NCI-H1694 treated with DMSO at 0.1 percent for 48 hours (cell line): ENCODE results near the gene DDB1.

Experiments used
- DNase-seq: peaks from one replicate; lab custom pipeline; 2025; lab: John Stamatoyannopoulos, UW

Gene DDB1

GRCh38 chr11:61294717-61295595, 37.9 kb downstream of the DDB1 start, which contains the start of gene VWCE:
Gene VWCE (minus strand): TSS chr11:61295316. CDS start chr11:61295037, 279 bp downstream.
- DNase-seq, result peak; percentile 43

- DNase-seq, result no peak
Observed at GRCh38 chr11:61293867-61294716, 38.8 kb downstream of the DDB1 start.

- no peak for DNase-seq
Observed at GRCh38 chr11:61292356-61292755, 40.5 kb downstream of the DDB1 start.

DNA sequence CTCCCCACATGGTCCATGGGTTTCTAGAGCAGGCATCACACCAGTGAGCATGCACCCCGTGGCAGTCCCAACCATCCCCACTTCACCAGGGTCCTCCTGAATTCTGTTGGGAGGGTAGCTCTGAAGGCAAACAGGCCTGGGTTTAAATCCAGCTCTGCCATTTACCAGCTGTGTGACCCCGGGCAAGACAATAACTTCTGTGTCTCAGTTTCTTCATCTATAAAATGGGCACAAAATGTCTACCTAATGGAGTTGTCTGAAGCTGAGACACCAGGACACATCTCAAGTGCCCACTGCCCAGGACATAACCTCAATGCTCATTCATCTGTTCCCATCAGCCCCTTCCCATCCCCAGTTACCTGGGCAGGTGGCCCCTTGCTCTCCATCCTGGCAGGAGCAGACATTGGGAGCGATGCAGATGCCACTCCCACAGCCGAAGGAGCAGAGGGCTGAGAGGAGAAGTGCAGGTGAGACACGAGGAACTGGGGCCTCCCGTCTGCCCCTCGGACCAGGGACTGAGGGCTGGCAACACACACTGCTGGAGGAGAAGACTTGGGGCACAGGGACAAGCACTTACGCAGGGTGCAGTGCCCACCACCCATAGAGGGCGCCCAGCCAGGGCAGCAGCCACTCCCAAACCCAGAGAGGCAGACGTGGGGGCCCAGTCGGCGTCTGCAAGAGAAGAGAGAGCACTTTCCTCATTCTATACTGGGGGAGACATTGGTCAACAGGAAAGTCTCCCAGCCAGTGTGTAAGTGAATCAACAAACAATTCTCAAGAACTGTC, 41.8 kb downstream of the DDB1 start:
- no peak for DNase-seq

DNA sequence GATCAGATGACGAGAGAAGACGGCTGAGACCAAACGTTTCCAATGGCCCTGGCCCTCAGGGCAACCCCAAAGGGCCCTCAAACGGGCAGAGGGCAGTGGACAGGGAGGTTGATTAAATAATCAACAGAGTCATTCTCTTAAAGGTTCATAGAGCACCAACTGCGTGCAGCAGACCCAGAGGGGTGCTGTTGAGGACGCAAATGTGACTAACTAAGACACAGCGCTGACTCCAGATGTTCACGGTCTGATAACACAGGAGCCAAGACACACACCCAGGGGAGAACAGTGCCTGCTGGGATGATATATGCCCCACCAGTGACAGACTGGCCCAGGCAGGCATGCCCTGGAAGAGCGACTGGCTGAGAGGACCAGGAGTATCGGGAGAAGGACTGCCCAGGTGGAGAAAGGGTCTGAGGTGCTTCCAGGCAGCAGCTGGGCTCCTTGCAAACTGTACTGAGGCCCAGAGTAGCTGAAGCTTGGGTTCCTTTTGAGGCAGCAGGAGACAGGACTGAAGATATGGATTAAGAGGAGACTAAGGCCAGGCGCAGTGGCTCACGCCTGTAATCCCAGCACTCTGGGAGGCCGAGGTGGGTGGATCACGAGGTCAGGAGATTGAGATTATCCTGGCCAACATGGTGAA, 45.4 kb downstream of the DDB1 start:
- no peak for DNase-seq

GRCh38 chr11:61283613-61284012, 49.3 kb downstream of the DDB1 start:
- DNase-seq, result no peak

DNA sequence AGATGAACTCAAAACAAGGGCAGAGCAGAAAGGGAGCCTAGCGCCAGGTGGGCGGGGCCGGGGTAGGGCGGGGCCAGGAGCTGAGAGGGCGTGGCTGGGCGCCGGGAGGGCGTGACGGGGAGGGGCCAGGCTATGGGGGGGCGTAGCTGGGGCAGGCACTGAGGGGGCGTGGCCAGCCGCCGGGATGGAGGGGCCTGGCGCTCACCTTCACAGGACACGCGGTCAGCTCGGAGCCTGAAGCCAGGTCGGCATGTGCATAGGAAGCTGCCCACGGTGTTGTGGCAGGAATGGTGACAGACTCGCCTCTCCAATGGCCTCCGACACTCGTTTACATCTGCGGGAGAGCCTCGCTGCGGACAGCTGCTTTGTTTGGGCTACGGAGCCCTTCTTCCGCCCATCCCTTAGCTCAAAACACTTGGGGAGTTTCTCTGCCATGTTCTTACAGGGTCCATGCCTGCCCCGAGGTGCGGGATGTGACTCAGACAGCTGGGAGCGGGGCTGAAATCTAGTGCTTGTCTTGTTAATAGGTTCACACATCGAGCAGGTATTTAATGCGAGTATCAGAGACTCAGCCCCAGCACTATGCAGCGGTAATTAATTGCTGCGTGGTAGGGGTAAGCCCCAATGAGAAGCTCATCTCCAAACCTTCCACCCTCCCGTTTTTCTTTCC, 51.2 kb downstream of the DDB1 start:
- no peak for DNase-seq

- no peak for DNase-seq
Observed at GRCh38 chr11:61280883-61281580, 51.9 kb downstream of the DDB1 start.

GRCh38 chr11:61279934-61280659, 52.8 kb downstream of the DDB1 start:
- no peak for DNase-seq

DNA sequence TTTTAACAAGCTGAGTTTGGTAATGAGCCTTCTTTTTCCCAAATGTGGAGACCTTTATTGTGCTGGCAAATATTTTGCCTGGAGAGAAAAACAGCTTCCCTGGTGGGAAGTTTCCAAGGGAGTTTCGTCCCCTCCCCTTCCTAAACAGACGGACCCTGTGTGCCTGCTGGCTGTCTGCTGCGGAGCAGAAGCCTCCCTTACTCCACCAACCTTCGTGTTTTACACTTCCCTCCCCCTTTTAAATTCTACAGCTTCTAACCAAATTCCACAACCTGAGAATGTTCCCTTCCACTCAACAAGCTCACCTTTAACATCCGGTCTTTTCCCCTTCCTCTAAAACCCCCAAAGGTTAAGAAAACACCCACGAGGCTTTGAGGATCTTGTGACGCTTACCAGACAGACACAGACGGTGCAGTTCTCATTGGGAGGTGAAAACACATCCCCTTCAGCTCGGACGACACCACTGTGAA, 54.9 kb downstream of the DDB1 start:
- no peak for DNase-seq

DNA sequence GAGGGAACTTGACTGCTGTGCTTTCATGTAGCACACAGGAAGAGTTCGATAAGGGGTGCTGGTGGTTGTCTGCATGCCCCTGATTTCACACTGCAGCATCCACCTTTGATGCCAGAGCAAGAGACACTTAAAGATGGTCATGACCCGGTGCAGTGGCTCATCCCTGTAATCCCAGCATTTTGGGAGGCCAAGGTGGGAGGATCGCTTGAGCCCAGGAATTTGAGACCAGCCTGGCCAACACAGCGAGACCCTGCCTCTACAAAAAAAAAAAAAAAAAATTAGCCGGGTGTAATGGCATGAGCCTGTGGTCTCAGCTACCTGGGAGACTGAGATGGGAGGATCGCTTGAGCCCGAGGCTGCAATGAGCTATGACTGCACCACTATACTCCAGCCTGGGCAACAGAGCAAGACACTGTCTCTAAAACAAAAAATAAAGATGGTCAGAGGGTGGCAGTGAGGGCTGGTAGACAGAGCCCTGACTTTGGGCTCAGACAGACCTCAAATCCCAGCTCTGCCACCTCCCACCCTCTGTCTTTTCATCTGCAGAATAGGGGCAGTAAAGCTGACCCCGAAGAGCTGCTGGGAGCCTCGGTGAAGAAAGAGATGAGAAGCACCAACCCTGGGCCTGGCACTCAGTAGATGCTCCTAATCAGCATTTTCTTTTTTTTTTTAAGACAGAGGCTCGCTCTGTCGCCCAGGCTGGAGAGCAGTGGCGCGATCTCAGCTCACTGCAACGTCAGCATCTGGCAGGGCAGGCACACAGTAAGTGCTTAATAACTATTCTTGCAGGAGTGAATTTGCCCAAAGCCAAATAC, 55.5 kb downstream of the DDB1 start:
- no peak for DNase-seq

- no peak for DNase-seq
Observed at GRCh38 chr11:61275191-61275590, 57.7 kb downstream of the DDB1 start.

DNA sequence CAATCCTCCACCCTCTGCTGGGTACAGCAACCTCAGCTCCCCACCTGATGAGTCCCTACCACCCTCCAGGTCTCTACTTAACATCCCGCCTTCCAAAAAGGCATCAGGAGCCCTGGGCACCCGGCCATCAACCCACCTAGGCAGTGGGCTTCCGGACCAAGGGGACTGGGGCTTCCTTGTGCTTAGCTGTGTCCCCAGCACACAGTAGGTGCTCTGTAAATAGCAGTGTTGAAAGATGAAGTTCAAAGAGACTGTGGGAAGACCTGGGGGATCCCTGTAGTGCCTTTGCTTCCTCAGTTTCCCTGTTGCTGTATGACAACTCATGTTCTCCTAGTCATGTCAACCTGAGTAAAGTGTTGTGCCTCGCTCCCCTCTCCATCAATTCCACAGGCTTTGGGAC, 58.8 kb downstream of the DDB1 start:
- no peak for DNase-seq

- DNase-seq, result no peak
Observed at GRCh38 chr11:61273178-61274078, 59.5 kb downstream of the DDB1 start.

GRCh38 chr11:61272731-61273130, 60.2 kb downstream of the DDB1 start:
- no peak for DNase-seq

GRCh38 chr11:61270354-61271076, 62.4 kb downstream of the DDB1 start:
- DNase-seq, result no peak
